Heart left ventricle (tissue), 16 donors: ENCODE measurements around the gene NLGN2. TPM values are rescaled to one million over a fixed set of nuclear protein-coding genes. Genes with fewer than 3 reads are reported as not detected.

ENCODE experiments used
- ATAC-seq, 4 donors: fragments of 200-7000 bp; cut with Tn5 transposase; one replicate each; pipeline ENCODE4 v1.9.1; 2020 to 2022; ENCODE audit warnings: moderate library complexity in 4 of 4, mild to moderate bottlenecking in 3 of 4, moderate number of reproducible peaks in 1 of 4
- DNase-seq, 5 donors: peaks; one replicate each; pipeline ENCODE4 v3.0.0-alpha.2; 2020
- H3K27ac ChIP-seq, 12 donors: fragments of 200-600 bp; sonication (generic) in 4 of 12; one replicate each; pipeline versions ENCODE4 v1.5.0 to v1.8.0; 2016 to 2022; ENCODE audit warnings: mild to moderate bottlenecking in 2 of 12
- H3K27me3 ChIP-seq, 9 donors: fragments of 200-600 bp; sonication (generic) in 2 of 9; one replicate each; pipeline versions ENCODE4 v1.5.1 to v1.8.0; 2016 to 2022; ENCODE audit warnings: mild to moderate bottlenecking in 3 of 9
- H3K36me3 ChIP-seq, 9 donors: fragments of 200-600 bp; sonication (generic) in 2 of 9; one replicate each; pipeline versions ENCODE4 v1.5.0 to v1.8.0; 2018 to 2022; ENCODE audit warnings: mild to moderate bottlenecking in 2 of 9
- H3K4me1 ChIP-seq, 12 donors: fragments of 200-600 bp; sonication (generic) in 4 of 12; one replicate each; pipeline versions ENCODE4 v1.5.0 to v1.8.0; 2016 to 2022; ENCODE audit warnings: mild to moderate bottlenecking in 3 of 12
- H3K4me3 ChIP-seq, 12 donors: fragments of 200-600 bp; sonication (generic) in 4 of 12; one replicate each; pipeline versions ENCODE4 v1.5.0 to v1.8.0; 2017 to 2022; ENCODE audit warnings: mild to moderate bottlenecking in 9 of 12, moderate library complexity in 4 of 12
- H3K9me3 ChIP-seq, 12 donors: fragments of 200-600 bp; sonication (generic) in 4 of 12; one replicate each; pipeline versions ENCODE4 v1.5.0 to v1.8.0; 2016 to 2022; ENCODE audit warnings: mild to moderate bottlenecking in 1 of 12
- CTCF ChIP-seq, 12 donors: fragments of 200-600 bp; sonication (generic) in 4 of 12; IDR thresholded peaks; one replicate each; pipeline versions ENCODE4 v1.5.0 to v1.8.0; 2018 to 2022; ENCODE audit warnings: antibody characterized with exemption in 12 of 12, mild to moderate bottlenecking in 5 of 12
- POLR2A ChIP-seq, 2 donors: fragments of 450-650 bp; IDR thresholded peaks; one replicate each; pipeline ENCODE4 v1.6.1; 2017; ENCODE audit warnings: antibody characterized with exemption in 2 of 2, mild to moderate bottlenecking in 2 of 2, moderate library complexity in 2 of 2
- WGBS, 4 donors: extraction: QIAGEN DNeasy Blood & Tissue Kit in 2 of 4; methylation state at CpG; one replicate each; pipeline versions ENCODE4 v1.1.5 to v1.1.7; 2013 to 2018; 5-methylcytosine and 5-hydroxymethylcytosine counted together
- intact Hi-C, 10 donors: fragments of 100-400 bp; cut with DNase I; formaldehyde crosslinking; loops; one replicate each; pipeline versions ENCODE4 v1.11.1 to v1.14.2; 2022
- polyA plus RNA-seq, 2 donors: library from polyadenylated mRNA; stranded (reverse); fragments of 200-250 nt; gene quantifications; one replicate each; pipeline ENCODE4 v1.2.3, GENCODE V29; 2013
- total RNA-seq, 9 donors: library from RNA; depleted of rRNA in 2 of 9; stranded (reverse); fragments of >200 nt in 2 of 9; fragmentation: NEBNext Ultra II Directional in 3 of 9; extraction: Animal tissue kit (Norgen Biotek cat#: 25700) in 3 of 9; gene quantifications; one replicate each; pipeline versions ENCODE4 v1.1.0 to v1.2.4, GENCODE V29; 2016 to 2023
- donor health status: ischemic (EF 13 %, LVEDD 7.1; RV severe dilation, severe dysfunction).
- donor health status: healthy with polysubstance abuse.
- donor health status: DM: no; HTN: yes; CAD: no.
- donor health status: DM: no; HTN: no; CAD: no.
- donor health status: ischemic (EF 25% LVEDD 6.9; RV normal size, moderate dysfunction).
- donor health status: ischemic (EF 25% LVEDD 5.7; RV mildly dilated, moderate dysfunction).
- donor health status: healthy.
- donor health status: DM: yes; HTN: yes; CAD: no.
- donor health status: ischemic (EF 35%, LVEDD 5.7; RV mildly dilated, moderate dysfunction).
- donor health status: nonischemic (EF 11% LVEDD 7.7; RV severe dilation, severe dysfunction).
- donor health status: DM: yes; HTN: yes; CAD: no.
- donor health status: PGD.
- donor health status: ischemic (EF 29% LVEDD 5.4; RV normal size, mild dysfunction).
- donor health status: nonischemic (EF 23%, LVEDD 6.1; RV moderate dilation, normal function).

The NLGN2 gene
- total and polyA plus RNA-seq, 11 donors = 3.5 to 12.9 (median 7.3) TPM

GRCh38 chr17:7380855-7381683 is 26.6 kb upstream of the NLGN2 start, which contains the start of gene TNK1:
TNK1 (plus strand) TSS chr17:7381089; CDS start chr17:7382927, 1,838 bp downstream.
- peaks cover 0 to 36% (median 22%) of the 10 kb centered on the region in 12 donors for H3K4me1 ChIP-seq
- WGBS, 4 donors = 2 to 7% (median 4%) methylated on average over 38 to 52 of the region's 52 CpGs
- ATAC-seq = peak; percentile 23 to 68 (median 59)
- no peaks in the 10 kb centered on the region for H3K36me3 ChIP-seq
- peaks cover 0 to 4% (median 0%) of the 10 kb centered on the region in 12 donors for H3K9me3 ChIP-seq
- intact Hi-C loops = no loop called here
- peak within 1 kb of the TSS; percentile 26 to 58 (median 52) for H3K4me3 ChIP-seq
- peak; percentile 42 to 72 (median 53) for DNase-seq
- peaks cover 0 to 41% (median 11%) of the 10 kb centered on the region in 9 donors for H3K27me3 ChIP-seq
- no peak for TF ChIP-seq CTCF (IDR thresholded peaks at IDR 0.05)
- TF ChIP-seq POLR2A (IDR thresholded peaks at IDR 0.05) = peak in 1 of 2 donors; percentile 33
- H3K27ac ChIP-seq = peak within 1 kb of the TSS in 11 of 12 donors; percentile 35 to 73 (median 57)

- no peak overlapping the region for H3K27ac ChIP-seq
- no peak overlapping the region for H3K4me3 ChIP-seq
- no peak for TF ChIP-seq POLR2A (IDR thresholded peaks at IDR 0.05)
- TF ChIP-seq CTCF (IDR thresholded peaks at IDR 0.05) = no peak
- ATAC-seq = no peak
- WGBS, 4 donors = 87 to 91% (median 90%) methylated on average over 10 of the region's 10 CpGs
- peaks cover 0 to 6% (median under 1%) of the 10 kb centered on the region in 9 donors for H3K36me3 ChIP-seq
- DNase-seq = no peak
- peaks cover 0 to 36% (median 22%) of the 10 kb centered on the region in 12 donors for H3K4me1 ChIP-seq
- H3K27me3 ChIP-seq = peaks cover 0 to 41% (median 11%) of the 10 kb centered on the region in 9 donors
- intact Hi-C loops = no loop called here
- H3K9me3 ChIP-seq = peaks cover 0 to 4% (median 0%) of the 10 kb centered on the region in 12 donors
Measured at GRCh38 chr17:7382901-7383300, 24.7 kb upstream of the NLGN2 start.

- intact Hi-C loops = no loop called here
- peaks cover 0 to 4% (median 0%) of the 10 kb centered on the region in 12 donors for H3K9me3 ChIP-seq
- H3K27me3 ChIP-seq = peaks cover 0 to 41% (median 11%) of the 10 kb centered on the region in 9 donors
- peaks cover 0 to 36% (median 22%) of the 10 kb centered on the region in 12 donors for H3K4me1 ChIP-seq
- DNase-seq (no peak), ATAC-seq (no peak)
- WGBS, 4 donors = 65 to 79% (median 78%) methylated on average over 5 to 11 of the region's 11 CpGs
- H3K4me3 ChIP-seq = peak overlapping the region in 8 of 12 donors; percentile 41 to 60 (median 53)
- H3K36me3 ChIP-seq = peaks cover 0 to 10% (median 4%) of the 10 kb centered on the region in 9 donors
- H3K27ac ChIP-seq = no peak overlapping the region
- no peak for TF ChIP-seq POLR2A (IDR thresholded peaks at IDR 0.05)
- no peak for TF ChIP-seq CTCF (IDR thresholded peaks at IDR 0.05)
Measured at GRCh38 chr17:7383371-7383741, 24.3 kb upstream of the NLGN2 start.
